RWPE1 (cell line): ENCODE measurements around the gene NRDC.
"Not testable (repeated sequence)": the region's sequence is repeated elsewhere in the genome, so short reads cannot be mapped to it uniquely, and the experiment has no call there.

Experiments
- CTCF ChIA-PET: fragments of 350-600 bp; sonication (Branson Sonifier 250); formaldehyde crosslinking; extraction: SDS; loops from one replicate; lab custom pipeline; 2021; lab: Yijun Ruan, JAX
- POLR2A ChIA-PET: fragments of 400-600 bp; formaldehyde crosslinking; extraction: SDS; loops from one replicate; lab custom pipeline; 2020; ENCODE audit warnings: antibody characterized with exemption; ENCODE audit not compliant: low non-redundant PET; lab: Yijun Ruan, JAX
- DNase-seq: peaks from one replicate; pipeline ENCODE4 v3.0.0; 2012; ENCODE audit warnings: low spot score
- H3K27ac ChIP-seq: fragments of 450-650 bp; 2 replicates; pipeline ENCODE4 v1.5.1; 2017
- CTCF ChIP-seq: fragments of 450-650 bp; conservative IDR thresholded peaks from 2 replicates; pipeline ENCODE4 v1.5.1; 2017; ENCODE audit warnings: low read depth, mild to moderate bottlenecking

The NRDC gene

GRCh38 chr1:51897699-51898031 lies 19.1 kb upstream of the NRDC start:
- no peak for TF ChIP-seq CTCF
- ChIA-PET POLR2A (interaction anchor here (0.7 kb wide), 1 partner anchor 117 kb away, joined by 3 read pairs; no protein-coding TSS in a partner anchor), CTCF (interaction anchor here (0.6 to 2.3 kb wide), 7 partner anchors 9 to 231 kb away, joined by 3 to 18 read pairs (median 4); no protein-coding TSS in a partner anchor)
- peak; percentile 87 for DNase-seq
- peak overlapping the region; percentile 96 for H3K27ac ChIP-seq

GRCh38 chr1:51894748-51895147 lies 16.2 kb upstream of the NRDC start:
- POLR2A ChIA-PET, DNase-seq, CTCF ChIA-PET, H3K27ac ChIP-seq: not testable (repeated sequence)

- H3K27ac ChIP-seq: peak overlapping the region; percentile 93
- ChIA-PET CTCF (interaction anchor here (0.6 kb wide), 1 partner anchor 525 kb away, joined by 5 read pairs; no protein-coding TSS in a partner anchor), POLR2A (interaction anchor here (0.6 to 0.7 kb wide), 3 partner anchors 9 to 359 kb away, joined by 3 to 4 read pairs (median 3); partner anchors contain the start of gene EPS15)
- DNase-seq: no peak
- no peak for TF ChIP-seq CTCF
Measured at GRCh38 chr1:51878308-51878615, 265 bp downstream of the NRDC start.

- peak; percentile 12 for DNase-seq
- H3K27ac ChIP-seq: peak overlapping the region; percentile 93
- CTCF ChIA-PET: interaction anchor here (0.6 kb wide), 1 partner anchor 524 kb away, joined by 5 read pairs; no protein-coding TSS in a partner anchor
- no peak for TF ChIP-seq CTCF
- POLR2A ChIA-PET: interaction anchor here (0.6 to 0.7 kb wide), 2 partner anchors 8 to 13 kb away, joined by 3 to 4 read pairs; no protein-coding TSS in a partner anchor
Measured at GRCh38 chr1:51877434-51878307, 856 bp downstream of the NRDC start.

- no peak overlapping the region for H3K27ac ChIP-seq
- CTCF ChIA-PET: interaction anchor here (0.6 kb wide), 1 partner anchor 13 kb away, joined by 3 read pairs; no protein-coding TSS in a partner anchor
- POLR2A ChIA-PET: interaction anchor here (0.7 kb wide), 1 partner anchor 178 kb away, joined by 3 read pairs; no protein-coding TSS in a partner anchor
- no peak for DNase-seq
- TF ChIP-seq CTCF: no peak
Measured at GRCh38 chr1:51875836-51876235, 2.7 kb downstream of the NRDC start.

GRCh38 chr1:51875291-51875772 lies 3.2 kb downstream of the NRDC start:
- no peak for DNase-seq
- no peak overlapping the region for H3K27ac ChIP-seq
- ChIA-PET CTCF (interaction anchor here (0.6 kb wide), 1 partner anchor 14 kb away, joined by 3 read pairs; no protein-coding TSS in a partner anchor), POLR2A (no interaction called here)
- TF ChIP-seq CTCF: no peak

GRCh38 chr1:51873270-51873669 lies 5.3 kb downstream of the NRDC start:
- H3K27ac ChIP-seq, DNase-seq, POLR2A ChIA-PET, CTCF ChIA-PET: not testable (repeated sequence)
